SKM-1 treated with dmso at 0.1 percent for 144 hours (cell line): Measurements from ENCODE around the gene ASB10.
A peak's percentile ranks its signal among the peaks of the same experiment; 100 is the strongest.

Source experiments
- DNase-seq: peaks from one replicate; lab custom pipeline; 2025; ENCODE audit not compliant: unreplicated experiment; lab: John Stamatoyannopoulos, UW

Gene ASB10

DNA sequence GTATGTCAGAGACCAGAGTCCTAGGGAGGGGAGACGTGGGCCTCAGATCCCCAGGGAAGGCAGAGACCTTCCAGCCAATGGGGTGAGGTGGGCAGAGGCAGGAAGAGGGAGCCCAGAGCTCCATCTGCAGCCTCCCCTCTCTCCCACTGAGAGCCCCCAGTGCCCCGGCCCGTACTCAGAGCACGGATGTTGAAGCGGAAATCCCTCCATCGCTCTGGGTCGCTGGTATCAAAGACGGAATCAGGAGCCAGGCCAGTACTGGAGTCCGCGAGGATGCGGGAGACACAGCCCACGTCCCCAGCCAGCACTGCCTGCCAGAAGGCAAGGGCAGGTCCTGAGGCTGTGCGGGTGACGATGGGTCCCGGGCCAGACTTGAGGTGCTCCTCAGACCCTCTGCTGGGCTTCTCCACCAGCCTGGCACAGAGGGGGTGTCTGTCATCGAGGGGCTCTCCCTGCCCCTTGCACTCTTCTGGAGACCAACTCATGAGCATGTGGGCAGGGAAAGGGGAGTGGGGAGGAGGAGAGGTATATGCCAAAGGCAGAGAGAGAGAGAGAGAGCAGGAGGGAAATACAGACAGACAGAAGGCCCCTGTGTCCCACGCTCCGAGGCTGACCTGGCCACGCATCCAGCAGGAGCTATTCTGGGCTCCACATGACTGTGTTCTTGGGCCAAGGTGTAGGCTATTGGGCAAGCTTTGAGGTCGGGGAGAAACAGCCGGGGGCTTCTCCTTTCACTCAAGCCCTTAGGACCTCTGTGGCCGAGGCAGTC lies at the start of gene ASB10:
Gene ASB10, minus strand, starts transcription at position 611 of the 769 bp plus-strand sequence. Its CDS starts 120 bp downstream, at position 491.
- no peak for DNase-seq

DNA sequence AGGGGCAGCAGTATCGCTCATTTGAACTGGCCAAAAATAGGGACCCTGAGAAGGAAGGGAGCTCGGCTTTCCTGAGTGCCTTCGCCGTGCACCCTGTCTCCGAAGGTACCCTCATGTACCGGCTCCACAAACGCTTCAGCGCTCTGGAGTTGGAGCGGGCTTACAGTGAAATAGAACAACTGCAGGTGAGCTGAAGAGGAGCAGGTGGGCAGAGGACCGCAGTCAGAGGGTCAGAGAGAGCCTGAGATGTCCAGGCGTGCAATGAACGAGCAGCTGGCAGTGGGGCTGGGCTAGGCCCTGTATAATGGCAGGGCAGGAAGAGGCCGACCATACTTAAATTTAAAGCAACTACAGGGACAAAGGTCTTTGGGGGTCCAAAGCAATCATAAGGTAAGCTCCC lies 49.4 kb upstream of the ASB10 start:
- DNase-seq: no peak

DNA sequence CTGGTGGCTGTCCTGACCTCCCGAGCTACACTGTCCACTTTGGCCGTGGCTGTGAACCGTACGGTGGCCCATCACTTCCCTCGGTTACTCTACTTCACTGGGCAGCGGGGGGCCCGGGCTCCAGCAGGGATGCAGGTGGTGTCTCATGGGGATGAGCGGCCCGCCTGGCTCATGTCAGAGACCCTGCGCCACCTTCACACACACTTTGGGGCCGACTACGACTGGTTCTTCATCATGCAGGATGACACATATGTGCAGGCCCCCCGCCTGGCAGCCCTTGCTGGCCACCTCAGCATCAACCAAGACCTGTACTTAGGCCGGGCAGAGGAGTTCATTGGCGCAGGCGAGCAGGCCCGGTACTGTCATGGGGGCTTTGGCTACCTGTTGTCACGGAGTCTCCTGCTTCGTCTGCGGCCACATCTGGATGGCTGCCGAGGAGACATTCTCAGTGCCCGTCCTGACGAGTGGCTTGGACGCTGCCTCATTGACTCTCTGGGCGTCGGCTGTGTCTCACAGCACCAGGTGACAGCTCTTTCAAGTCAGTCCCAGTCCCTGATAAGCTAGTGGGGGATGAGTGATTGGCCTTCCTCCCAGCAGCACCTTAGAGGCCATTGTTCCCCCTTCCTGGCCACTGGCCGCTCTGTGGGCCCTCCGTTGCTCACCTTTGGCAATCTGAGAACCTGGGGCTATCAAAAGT lies 48.2 kb upstream of the ASB10 start:
- DNase-seq: no peak

- no peak for DNase-seq
These were observed 46.8 kb upstream of the ASB10 start for GRCh38 chr7:151233804-151234203.

DNA sequence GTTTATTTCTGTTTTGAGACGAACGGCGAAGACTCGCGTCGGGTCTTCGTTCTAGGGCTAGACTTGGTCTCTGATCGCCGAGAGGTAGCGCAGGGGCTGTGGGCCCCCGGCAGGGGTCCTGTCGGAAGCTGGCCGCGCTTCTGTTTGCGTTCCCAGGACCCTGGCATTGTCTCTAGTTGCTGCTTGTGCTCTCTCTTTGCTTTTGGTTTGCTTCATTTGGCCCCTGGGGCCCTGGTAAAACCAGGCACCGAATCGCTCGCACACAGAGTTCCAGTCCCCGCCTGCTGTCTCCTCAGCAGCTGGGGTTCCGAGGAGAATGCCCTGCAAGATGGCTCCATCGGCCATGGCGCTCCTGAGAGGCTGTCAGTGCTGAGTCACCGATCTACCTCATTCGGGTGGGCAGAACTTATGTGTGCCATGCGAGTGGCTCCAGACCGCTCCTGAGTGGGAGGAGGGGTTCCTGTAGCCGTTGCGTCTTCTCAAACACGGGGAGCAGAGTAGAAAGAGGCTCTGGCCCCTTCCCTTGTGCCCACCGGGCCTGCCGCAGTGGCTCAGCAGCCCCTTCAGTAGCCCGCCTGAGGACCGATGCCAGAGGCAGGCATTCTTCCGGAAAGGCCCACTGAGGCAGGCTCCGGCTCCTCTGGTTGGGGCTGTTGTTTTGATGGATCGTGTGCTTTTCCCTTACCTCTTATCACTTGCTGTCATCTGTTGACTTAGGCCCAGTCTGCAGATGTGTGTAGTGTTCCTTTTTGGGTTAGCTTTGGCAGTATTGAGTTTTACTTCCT lies 46.1 kb upstream of the ASB10 start:
- DNase-seq: no peak

GRCh38 chr7:151232091-151232916 lies 45.3 kb upstream of the ASB10 start, which contains the start of gene CHPF2:
Gene CHPF2, plus strand, starts transcription at chr7:151232483. Its CDS starts 1,529 bp downstream, at chr7:151234012.
- DNase-seq: peak; percentile 71

DNA sequence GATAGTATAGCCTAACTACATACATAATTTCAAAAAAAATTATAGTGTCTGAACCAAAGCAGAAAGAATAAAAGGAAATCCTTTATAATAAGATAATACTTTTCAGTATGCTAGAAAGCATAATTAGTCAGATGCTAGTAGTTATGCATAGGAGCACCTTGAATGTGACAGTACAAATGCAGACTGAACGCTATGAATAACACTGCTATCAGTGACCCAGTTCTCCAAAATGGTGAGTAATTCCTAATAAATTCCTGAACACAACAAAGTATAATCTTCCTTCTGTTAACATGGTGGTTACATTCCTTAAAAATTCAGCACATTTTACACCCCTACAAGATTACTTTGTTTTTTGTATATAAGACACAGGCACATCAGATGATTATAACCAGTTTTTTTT lies 44.0 kb upstream of the ASB10 start:
- DNase-seq: no peak

DNA sequence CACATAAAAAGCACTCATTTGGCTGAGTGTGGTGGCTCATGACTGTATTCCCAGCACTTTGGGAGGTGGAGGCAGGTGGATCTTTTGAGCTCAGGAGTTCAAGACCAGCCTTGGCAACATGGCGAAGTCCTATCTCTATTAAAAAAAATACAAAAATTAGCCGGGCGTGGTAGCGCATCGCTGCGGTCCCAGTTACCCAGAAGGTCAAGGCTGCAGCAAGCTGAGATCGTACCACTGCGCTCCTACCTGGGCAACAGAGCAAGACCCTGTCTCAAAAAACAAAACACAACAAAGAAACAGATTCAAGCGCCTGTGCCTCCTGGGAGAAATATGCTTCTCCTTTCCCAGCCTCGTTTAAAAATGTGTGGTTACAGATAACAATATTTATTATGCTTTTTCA lies 42.2 kb upstream of the ASB10 start:
- DNase-seq: no peak

DNA sequence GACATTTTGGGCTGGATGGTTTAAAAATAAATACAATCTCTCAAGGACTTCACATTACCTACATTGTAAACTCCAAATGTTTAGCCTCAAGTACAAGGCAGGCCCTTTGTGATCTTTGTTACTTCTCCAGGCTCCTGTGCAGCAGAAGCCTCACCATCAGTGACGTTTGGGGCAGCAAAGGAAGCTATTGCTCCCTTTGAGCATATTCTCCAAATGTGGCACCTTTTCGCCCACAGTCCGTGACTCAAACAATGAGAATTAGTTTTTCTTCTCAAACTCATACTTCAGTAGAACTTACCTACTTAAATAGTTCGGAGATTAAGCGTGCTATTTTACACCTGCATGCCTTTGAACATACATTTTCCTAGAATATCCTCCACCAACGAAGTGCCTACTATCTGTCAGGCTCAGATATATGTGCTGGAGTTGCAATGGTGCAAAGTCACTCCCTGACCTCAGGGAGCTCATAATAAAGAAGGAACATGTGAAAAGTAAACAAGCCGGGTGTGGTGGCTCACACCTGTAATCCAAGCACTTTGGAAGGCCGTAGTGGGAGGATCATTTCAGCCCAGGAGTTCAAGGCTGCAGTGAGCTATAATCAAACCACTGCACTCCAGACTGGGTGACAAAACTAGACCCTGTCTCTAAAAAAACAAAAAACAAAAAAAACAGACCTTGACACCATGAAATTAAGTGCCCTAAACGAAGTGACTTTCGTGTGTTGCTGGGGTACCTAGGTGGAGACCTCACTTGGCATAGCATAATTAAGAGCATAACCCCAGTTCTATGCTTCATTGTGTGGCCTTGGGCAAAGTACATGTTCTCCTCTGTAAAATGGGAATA lies 41.2 kb upstream of the ASB10 start:
- no peak for DNase-seq

DNA sequence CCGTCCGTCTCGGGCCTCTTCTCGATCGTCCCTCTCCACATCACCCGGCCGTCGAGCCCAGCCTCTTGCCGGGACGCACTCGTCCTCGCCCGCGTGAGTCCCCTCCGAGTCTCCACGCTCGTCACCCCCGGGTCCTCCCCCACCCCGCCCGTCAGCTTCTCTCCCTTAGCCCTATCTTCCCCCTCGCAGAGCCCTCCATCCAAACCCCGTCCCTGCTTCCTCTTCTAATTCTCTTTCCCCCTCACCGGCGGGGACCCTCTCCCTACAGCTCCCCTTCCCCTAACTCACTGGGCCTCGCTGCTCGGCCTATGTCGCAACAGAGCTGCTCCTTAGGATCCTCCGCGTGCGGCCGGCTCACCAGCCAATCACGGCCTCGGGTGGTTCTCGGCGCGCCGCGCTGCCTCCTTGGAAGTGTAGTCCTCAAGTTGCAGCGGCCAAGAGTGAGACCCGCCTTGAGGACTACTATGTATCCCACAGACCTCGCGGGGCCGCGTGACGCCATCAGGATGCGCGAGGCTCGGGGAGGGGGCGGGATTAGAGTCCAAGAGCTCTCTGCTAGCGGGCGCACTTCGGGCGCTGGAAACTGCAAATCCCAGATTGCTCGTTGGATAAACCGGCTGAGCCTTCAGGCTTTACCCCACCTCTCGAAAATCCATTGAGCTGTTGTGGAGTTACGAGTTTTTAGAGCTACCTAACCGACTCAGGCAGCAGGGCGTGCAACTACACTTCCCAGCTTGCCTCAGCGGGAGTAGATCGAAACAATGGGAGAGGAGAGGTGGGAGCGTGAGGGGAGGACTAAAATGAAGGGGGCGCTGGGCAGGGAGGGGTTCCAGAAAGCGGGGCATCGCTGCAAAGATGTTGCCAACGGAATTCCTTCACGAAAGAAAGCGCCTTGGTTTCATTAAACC lies 40.1 kb upstream of the ASB10 start, which contains the start of gene ABCF2:
Gene ABCF2, minus strand, starts transcription at position 331 of the 908 bp plus-strand sequence. CDS start 747 bp downstream, outside the sequence.
- peak; percentile 76 for DNase-seq

- DNase-seq: no peak
These were observed 39.5 kb upstream of the ASB10 start for GRCh38 chr7:151226560-151226874.

DNA sequence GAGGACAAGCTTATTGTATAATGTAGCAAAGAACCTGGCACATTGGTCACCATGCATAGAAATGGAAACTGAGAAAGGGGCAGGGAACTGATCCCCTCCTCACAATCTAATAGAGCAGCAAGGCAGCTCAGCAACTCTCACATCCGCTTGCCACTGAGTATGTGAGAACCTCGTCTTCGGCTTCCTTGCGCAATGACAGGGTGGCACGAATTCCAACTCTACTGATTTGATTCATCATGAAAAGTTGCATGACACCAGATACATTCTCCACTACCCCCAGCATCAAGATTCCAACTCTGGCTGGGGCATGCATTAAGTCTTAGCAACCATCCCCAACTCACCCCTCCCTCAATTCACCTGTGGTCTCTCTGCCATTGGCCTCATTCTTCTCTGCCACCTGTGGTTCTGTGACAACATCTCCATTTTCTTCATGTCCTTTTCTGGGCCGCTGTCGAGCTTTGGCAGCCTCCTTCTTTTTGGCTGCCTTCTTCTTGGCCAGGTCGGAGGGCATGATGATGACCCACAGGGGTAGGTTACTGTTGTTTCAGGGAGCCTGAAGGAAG lies 39.0 kb upstream of the ASB10 start:
- no peak for DNase-seq

DNA sequence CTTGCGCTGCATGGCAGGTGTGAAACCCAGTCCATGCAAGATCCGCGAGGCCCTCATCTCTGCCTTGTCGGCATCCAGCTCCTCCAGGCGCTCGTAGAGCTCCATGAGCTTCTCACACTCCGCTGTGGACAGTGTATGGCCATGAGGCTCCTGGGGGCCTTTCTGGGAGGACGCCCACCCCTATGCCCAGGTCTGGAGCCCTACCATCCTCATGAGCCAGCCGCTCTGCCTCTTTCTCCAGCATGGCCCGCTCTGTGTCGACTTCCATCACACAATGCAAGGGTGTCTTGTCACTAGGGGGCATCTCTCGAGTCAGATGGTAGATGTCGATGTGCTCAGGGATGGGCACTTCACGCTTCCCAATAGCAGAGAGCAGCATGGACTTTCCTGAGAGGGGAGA lies 36.7 kb upstream of the ASB10 start:
- no peak for DNase-seq

GRCh38 chr7:151218170-151218569 lies 31.1 kb upstream of the ASB10 start:
- DNase-seq: no peak

- no peak for DNase-seq
These were observed 28.3 kb upstream of the ASB10 start for GRCh38 chr7:151215396-151215795.

- DNase-seq: no peak
These were observed 26.8 kb upstream of the ASB10 start for GRCh38 chr7:151213826-151214225.

GRCh38 chr7:151212626-151213025 lies 25.6 kb upstream of the ASB10 start:
- no peak for DNase-seq

GRCh38 chr7:151211155-151211772 lies 24.2 kb upstream of the ASB10 start:
- no peak for DNase-seq
